ENCODE measurements around the gene PLA2G4B. TPM values are rescaled to one million over a fixed set of nuclear protein-coding genes. Genes with fewer than 3 reads are reported as not detected.

The PLA2G4B gene
- total and polyA plus RNA-seq, 9 of the 15 experiments (the other 6 are each of a cell fraction or from before 2014, with no cell fraction given), result 0.07 to 6.1 (median 2.8) TPM

DNA sequence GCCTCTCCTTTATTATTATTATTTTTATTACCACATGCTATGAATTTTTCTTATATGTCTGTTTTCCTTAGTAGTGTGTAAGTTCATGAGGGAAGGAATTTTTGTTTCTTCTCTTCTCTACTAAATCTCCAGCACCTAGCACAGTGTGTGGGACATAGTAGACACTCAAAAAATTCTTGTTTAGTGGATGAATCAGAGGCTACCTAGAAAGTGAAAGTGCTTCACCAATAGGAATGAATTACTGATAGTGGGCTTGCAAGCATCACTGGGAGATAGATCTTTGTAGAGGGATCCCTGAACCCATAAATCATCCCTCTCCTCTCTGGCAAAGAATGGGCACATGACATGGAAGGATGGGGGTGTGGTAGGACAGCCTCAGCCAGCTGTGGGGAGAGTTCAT is 46.7 kb downstream of the PLA2G4B start (continued):
- TF ChIP-seq, protein P1, sequence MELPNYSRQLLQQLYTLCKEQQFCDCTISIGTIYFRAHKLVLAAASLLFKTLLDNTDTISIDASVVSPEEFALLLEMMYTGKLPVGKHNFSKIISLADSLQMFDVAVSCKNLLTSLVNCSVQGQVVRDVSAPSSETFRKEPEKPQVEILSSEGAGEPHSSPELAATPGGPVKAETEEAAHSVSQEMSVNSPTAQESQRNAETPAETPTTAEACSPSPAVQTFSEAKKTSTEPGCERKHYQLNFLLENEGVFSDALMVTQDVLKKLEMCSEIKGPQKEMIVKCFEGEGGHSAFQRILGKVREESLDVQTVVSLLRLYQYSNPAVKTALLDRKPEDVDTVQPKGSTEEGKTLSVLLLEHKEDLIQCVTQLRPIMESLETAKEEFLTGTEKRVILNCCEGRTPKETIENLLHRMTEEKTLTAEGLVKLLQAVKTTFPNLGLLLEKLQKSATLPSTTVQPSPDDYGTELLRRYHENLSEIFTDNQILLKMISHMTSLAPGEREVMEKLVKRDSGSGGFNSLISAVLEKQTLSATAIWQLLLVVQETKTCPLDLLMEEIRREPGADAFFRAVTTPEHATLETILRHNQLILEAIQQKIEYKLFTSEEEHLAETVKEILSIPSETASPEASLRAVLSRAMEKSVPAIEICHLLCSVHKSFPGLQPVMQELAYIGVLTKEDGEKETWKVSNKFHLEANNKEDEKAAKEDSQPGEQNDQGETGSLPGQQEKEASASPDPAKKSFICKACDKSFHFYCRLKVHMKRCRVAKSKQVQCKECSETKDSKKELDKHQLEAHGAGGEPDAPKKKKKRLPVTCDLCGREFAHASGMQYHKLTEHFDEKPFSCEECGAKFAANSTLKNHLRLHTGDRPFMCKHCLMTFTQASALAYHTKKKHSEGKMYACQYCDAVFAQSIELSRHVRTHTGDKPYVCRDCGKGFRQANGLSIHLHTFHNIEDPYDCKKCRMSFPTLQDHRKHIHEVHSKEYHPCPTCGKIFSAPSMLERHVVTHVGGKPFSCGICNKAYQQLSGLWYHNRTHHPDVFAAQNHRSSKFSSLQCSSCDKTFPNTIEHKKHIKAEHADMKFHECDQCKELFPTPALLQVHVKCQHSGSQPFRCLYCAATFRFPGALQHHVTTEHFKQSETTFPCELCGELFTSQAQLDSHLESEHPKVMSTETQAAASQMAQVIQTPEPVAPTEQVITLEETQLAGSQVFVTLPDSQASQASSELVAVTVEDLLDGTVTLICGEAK (IDR thresholded peaks at IDR 0.05), result no peak
- TF ChIP-seq, protein P1 (CRISPR knock-in tag; IDR thresholded peaks at IDR 0.05), result no peak
- no peak for TF ChIP-seq ZNF197 (CRISPR knock-in tag; IDR thresholded peaks at IDR 0.05; ENCODE audit: low read depth)
- no peak for TF ChIP-seq SP2 (IDR thresholded peaks at IDR 0.05; ENCODE audit: extremely low read depth, low read depth, low read length, poor library complexity, severe bottlenecking)
- TF ChIP-seq, protein P2, sequence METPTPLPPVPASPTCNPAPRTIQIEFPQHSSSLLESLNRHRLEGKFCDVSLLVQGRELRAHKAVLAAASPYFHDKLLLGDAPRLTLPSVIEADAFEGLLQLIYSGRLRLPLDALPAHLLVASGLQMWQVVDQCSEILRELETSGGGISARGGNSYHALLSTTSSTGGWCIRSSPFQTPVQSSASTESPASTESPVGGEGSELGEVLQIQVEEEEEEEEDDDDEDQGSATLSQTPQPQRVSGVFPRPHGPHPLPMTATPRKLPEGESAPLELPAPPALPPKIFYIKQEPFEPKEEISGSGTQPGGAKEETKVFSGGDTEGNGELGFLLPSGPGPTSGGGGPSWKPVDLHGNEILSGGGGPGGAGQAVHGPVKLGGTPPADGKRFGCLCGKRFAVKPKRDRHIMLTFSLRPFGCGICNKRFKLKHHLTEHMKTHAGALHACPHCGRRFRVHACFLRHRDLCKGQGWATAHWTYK (CRISPR knock-in tag; IDR thresholded peaks at IDR 0.05), result no peak
- TF ChIP-seq ZNF668 (CRISPR knock-in tag; IDR thresholded peaks at IDR 0.05), result no peak
- no peak for TF ChIP-seq POU5F1 (IDR thresholded peaks at IDR 0.05; ENCODE audit: borderline replicate concordance, low read depth, low read length, partially characterized antibody)
- TF ChIP-seq ZNF583 (CRISPR knock-in tag; IDR thresholded peaks at IDR 0.05), result no peak
- no peak for TF ChIP-seq IFI16 (CRISPR knock-in tag; IDR thresholded peaks at IDR 0.05)
- TF ChIP-seq KLF13 (tag; IDR thresholded peaks at IDR 0.05; ENCODE audit: borderline replicate concordance, low read depth), result no peak
- TF ChIP-seq, protein P3, sequence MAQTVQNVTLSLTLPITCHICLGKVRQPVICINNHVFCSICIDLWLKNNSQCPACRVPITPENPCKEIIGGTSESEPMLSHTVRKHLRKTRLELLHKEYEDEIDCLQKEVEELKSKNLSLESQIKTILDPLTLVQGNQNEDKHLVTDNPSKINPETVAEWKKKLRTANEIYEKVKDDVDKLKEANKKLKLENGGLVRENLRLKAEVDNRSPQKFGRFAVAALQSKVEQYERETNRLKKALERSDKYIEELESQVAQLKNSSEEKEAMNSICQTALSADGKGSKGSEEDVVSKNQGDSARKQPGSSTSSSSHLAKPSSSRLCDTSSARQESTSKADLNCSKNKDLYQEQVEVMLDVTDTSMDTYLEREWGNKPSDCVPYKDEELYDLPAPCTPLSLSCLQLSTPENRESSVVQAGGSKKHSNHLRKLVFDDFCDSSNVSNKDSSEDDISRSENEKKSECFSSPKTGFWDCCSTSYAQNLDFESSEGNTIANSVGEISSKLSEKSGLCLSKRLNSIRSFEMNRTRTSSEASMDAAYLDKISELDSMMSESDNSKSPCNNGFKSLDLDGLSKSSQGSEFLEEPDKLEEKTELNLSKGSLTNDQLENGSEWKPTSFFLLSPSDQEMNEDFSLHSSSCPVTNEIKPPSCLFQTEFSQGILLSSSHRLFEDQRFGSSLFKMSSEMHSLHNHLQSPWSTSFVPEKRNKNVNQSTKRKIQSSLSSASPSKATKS (CRISPR knock-in tag; IDR thresholded peaks at IDR 0.05), result no peak
- no peak for TF ChIP-seq OTX1 (CRISPR knock-in tag; IDR thresholded peaks at IDR 0.05)
- TF ChIP-seq SREBF1 (IDR thresholded peaks at IDR 0.05; ENCODE audit: borderline replicate concordance, low read depth, low read length), result no peak
- TF ChIP-seq SNIP1 (IDR thresholded peaks at IDR 0.05; ENCODE audit: low read depth), result no peak

Data from K562 (cell line).